ENCODE measurements around the gene GOLGA6L7. TPM values are rescaled to one million over a fixed set of nuclear protein-coding genes. Genes with fewer than 3 reads are reported as not detected.
"Not testable (repeated sequence)": the region's sequence is repeated elsewhere in the genome, so short reads cannot be mapped to it uniquely, and the experiment has no call there.

The GOLGA6L7 gene
- total RNA-seq, 2 donors from 2014 or later = not detected

GRCh38 chr15:28876131-28876844, 27.8 kb upstream of the GOLGA6L7 start:
- Mint-ChIP-seq H3K36me3 (no peaks in the 10 kb centered on the region), H3K9me3 (no peaks in the 10 kb centered on the region), H3K4me1 (ENCODE audit: low read depth in 2 of 2) (peaks cover 0 to 6% of the 10 kb centered on the region in 2 donors), H3K4me3 (no peak overlapping the region), H3K27me3 (peaks cover 0 to 2% of the 10 kb centered on the region in 2 donors), H3K27ac (no peak overlapping the region)
- no peak for ATAC-seq
- no peak for DNase-seq (ENCODE audit: low spot score)

- ATAC-seq = no peak
- no peak overlapping the region for H3K27ac Mint-ChIP-seq
- peaks cover 0 to 2% of the 10 kb centered on the region in 2 donors for H3K27me3 Mint-ChIP-seq
- DNase-seq (ENCODE audit: low spot score) = no peak
- peaks cover 0 to 6% of the 10 kb centered on the region in 2 donors for H3K4me1 Mint-ChIP-seq (ENCODE audit: low read depth in 2 of 2)
- H3K9me3 Mint-ChIP-seq = no peaks in the 10 kb centered on the region
- no peak overlapping the region for H3K4me3 Mint-ChIP-seq
- no peaks in the 10 kb centered on the region for H3K36me3 Mint-ChIP-seq
Observed at GRCh38 chr15:28875461-28876000, 27.1 kb upstream of the GOLGA6L7 start.

- no peak overlapping the region for H3K27ac Mint-ChIP-seq
- no peak overlapping the region for H3K4me3 Mint-ChIP-seq
- ATAC-seq (no peak), DNase-seq (ENCODE audit: low spot score) (no peak)
- peaks cover 0 to 6% of the 10 kb centered on the region in 2 donors for H3K4me1 Mint-ChIP-seq (ENCODE audit: low read depth in 2 of 2)
- H3K27me3 Mint-ChIP-seq = peaks cover 0 to 2% of the 10 kb centered on the region in 2 donors
- no peaks in the 10 kb centered on the region for H3K36me3 Mint-ChIP-seq
- no peaks in the 10 kb centered on the region for H3K9me3 Mint-ChIP-seq
Observed at GRCh38 chr15:28873585-28874190, 25.2 kb upstream of the GOLGA6L7 start.

GRCh38 chr15:28873006-28873405, 24.6 kb upstream of the GOLGA6L7 start:
- H3K36me3 Mint-ChIP-seq = no peaks in the 10 kb centered on the region
- no peak overlapping the region for H3K4me3 Mint-ChIP-seq
- no peaks in the 10 kb centered on the region for H3K9me3 Mint-ChIP-seq
- peaks cover 0 to 2% of the 10 kb centered on the region in 2 donors for H3K27me3 Mint-ChIP-seq
- ATAC-seq (no peak), DNase-seq (ENCODE audit: low spot score) (no peak)
- H3K4me1 Mint-ChIP-seq (ENCODE audit: low read depth in 2 of 2) = peaks cover 0 to 6% of the 10 kb centered on the region in 2 donors
- no peak overlapping the region for H3K27ac Mint-ChIP-seq

- no peak overlapping the region for H3K27ac Mint-ChIP-seq
- H3K4me1 Mint-ChIP-seq (ENCODE audit: low read depth in 2 of 2) = peaks cover 0 to 6% of the 10 kb centered on the region in 2 donors
- no peaks in the 10 kb centered on the region for H3K36me3 Mint-ChIP-seq
- no peak overlapping the region for H3K4me3 Mint-ChIP-seq
- peaks cover 0 to 2% of the 10 kb centered on the region in 2 donors for H3K27me3 Mint-ChIP-seq
- no peaks in the 10 kb centered on the region for H3K9me3 Mint-ChIP-seq
- ATAC-seq (no peak), DNase-seq (ENCODE audit: low spot score) (no peak)
Observed at GRCh38 chr15:28871168-28871567, 22.7 kb upstream of the GOLGA6L7 start.

- no peaks in the 10 kb centered on the region for H3K9me3 Mint-ChIP-seq
- no peaks in the 10 kb centered on the region for H3K36me3 Mint-ChIP-seq
- H3K4me3 Mint-ChIP-seq = no peak overlapping the region
- H3K27ac Mint-ChIP-seq = no peak overlapping the region
- DNase-seq (ENCODE audit: low spot score) (no peak), ATAC-seq (peak; percentile 31 to 40)
- peaks cover 0 to 3% of the 10 kb centered on the region in 2 donors for H3K4me1 Mint-ChIP-seq (ENCODE audit: low read depth in 2 of 2)
- H3K27me3 Mint-ChIP-seq = no peaks in the 10 kb centered on the region
Observed at GRCh38 chr15:28868744-28869345, 20.4 kb upstream of the GOLGA6L7 start.

- not testable (repeated sequence) for ATAC-seq, H3K27ac Mint-ChIP-seq, H3K9me3 Mint-ChIP-seq
Observed at GRCh38 chr15:28861589-28862293, 13.3 kb upstream of the GOLGA6L7 start.

GRCh38 chr15:28861031-28861534, 12.6 kb upstream of the GOLGA6L7 start:
- Mint-ChIP-seq H3K9me3 (no peaks in the 10 kb centered on the region), H3K4me3 (no peak overlapping the region), H3K4me1 (ENCODE audit: low read depth in 2 of 2) (no peaks in the 10 kb centered on the region), H3K27me3 (no peaks in the 10 kb centered on the region), H3K27ac (no peak overlapping the region), H3K36me3 (no peaks in the 10 kb centered on the region)
- no peak for DNase-seq (ENCODE audit: low spot score)
- ATAC-seq = peak in 1 of 2 donors; percentile 28

More at GRCh38 chr15:28861589-28862293, 13.3 kb upstream of the GOLGA6L7 start:
- not testable (repeated sequence) for H3K36me3 Mint-ChIP-seq; DNase-seq (ENCODE audit: low spot score); H3K27me3 Mint-ChIP-seq; H3K4me3 Mint-ChIP-seq; H3K4me1 Mint-ChIP-seq (ENCODE audit: low read depth in 2 of 2)

- ATAC-seq; H3K4me1 Mint-ChIP-seq (ENCODE audit: low read depth in 2 of 2); H3K27me3 Mint-ChIP-seq; H3K27ac Mint-ChIP-seq; H3K4me3 Mint-ChIP-seq; DNase-seq (ENCODE audit: low spot score); H3K9me3 Mint-ChIP-seq; H3K36me3 Mint-ChIP-seq: not testable (repeated sequence)
Observed at GRCh38 chr15:28854578-28854977, 6.1 kb upstream of the GOLGA6L7 start.

- not testable (repeated sequence) for H3K27ac Mint-ChIP-seq; H3K36me3 Mint-ChIP-seq; DNase-seq (ENCODE audit: low spot score); H3K27me3 Mint-ChIP-seq; ATAC-seq; H3K9me3 Mint-ChIP-seq; H3K4me3 Mint-ChIP-seq; H3K4me1 Mint-ChIP-seq (ENCODE audit: low read depth in 2 of 2)
Observed at GRCh38 chr15:28853654-28854053, 5.2 kb upstream of the GOLGA6L7 start.

GRCh38 chr15:28849766-28850165, 1.3 kb upstream of the GOLGA6L7 start:
- not testable (repeated sequence) for DNase-seq (ENCODE audit: low spot score); H3K27me3 Mint-ChIP-seq; H3K27ac Mint-ChIP-seq; H3K9me3 Mint-ChIP-seq; H3K4me1 Mint-ChIP-seq (ENCODE audit: low read depth in 2 of 2); H3K36me3 Mint-ChIP-seq; ATAC-seq; H3K4me3 Mint-ChIP-seq

- not testable (repeated sequence) for ATAC-seq
Observed at GRCh38 chr15:28849271-28849670, 827 bp upstream of the GOLGA6L7 start.

GRCh38 chr15:28847959-28848358, 485 bp downstream of the GOLGA6L7 start:
- not testable (repeated sequence) for DNase-seq (ENCODE audit: low spot score); H3K27ac Mint-ChIP-seq; H3K27me3 Mint-ChIP-seq; H3K4me1 Mint-ChIP-seq (ENCODE audit: low read depth in 2 of 2); H3K36me3 Mint-ChIP-seq; H3K9me3 Mint-ChIP-seq; H3K4me3 Mint-ChIP-seq
- peak in 1 of 2 donors; percentile 36 for ATAC-seq

More at GRCh38 chr15:28849271-28849670, 827 bp upstream of the GOLGA6L7 start:
- H3K9me3 Mint-ChIP-seq; H3K4me1 Mint-ChIP-seq (ENCODE audit: low read depth in 2 of 2); H3K36me3 Mint-ChIP-seq; DNase-seq (ENCODE audit: low spot score); H3K27me3 Mint-ChIP-seq; H3K4me3 Mint-ChIP-seq; H3K27ac Mint-ChIP-seq: not testable (repeated sequence)

Data from natural killer cell treated with Interleukin-12 subunit alpha and Interleukin-12 subunit beta and Interleukin-15 and Interleukin-18, amount 100 ng/mL, for 72 hours (primary cell).